ENCODE results near the gene TMEM229B.

The TMEM229B gene

GRCh38 chr14:67438969-67439368 lies 49.6 kb downstream of the TMEM229B start:
- DNase-seq (ENCODE audit: low spot score): no peak
- Histone ChIP-seq H3K4me3 (no peak overlapping the region), H3K27ac (no peak overlapping the region)
- no peak for TF ChIP-seq CTCF (IDR thresholded peaks at IDR 0.05)

DNA sequence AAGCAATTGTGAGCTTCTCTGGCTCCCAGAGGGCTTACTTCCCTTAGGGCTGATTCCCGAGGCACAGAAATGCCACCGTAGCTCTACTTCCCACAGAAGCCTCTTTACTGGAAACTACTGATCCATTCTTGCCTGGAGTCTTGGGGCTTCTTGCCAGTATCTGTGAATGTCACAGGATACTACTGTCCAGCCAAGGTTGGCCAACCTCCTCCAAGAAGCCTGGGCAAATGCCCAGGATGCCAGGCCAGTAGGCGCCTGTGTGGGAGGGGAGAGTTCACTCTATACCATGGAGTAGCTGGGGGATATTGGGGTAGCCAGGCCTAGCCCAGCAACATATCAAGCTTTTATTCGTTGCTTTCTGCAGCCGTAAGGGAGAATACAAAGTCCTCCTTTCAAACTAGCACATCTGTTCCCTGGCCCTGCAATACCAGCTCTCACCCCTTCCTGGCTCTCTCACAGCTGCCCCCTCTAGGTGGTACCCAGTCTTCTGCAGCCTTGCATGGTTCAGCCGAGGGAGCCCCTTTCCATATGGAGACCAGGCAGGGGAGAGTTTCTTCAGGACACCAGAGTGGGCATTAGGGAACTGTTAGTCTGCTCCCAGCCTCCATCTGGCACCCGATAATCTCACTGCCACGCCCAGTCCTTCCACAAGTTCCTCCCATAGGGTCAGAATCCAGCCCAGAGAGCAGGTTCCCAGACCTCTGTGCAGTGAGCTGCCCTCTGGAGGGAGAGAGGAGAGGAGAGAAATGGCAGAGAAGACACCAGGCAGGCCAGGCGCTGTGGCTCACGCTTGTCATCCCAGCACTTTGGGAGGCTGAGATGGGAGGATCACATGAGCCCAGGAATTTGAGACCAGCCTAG lies 52.3 kb downstream of the TMEM229B start:
- Histone ChIP-seq H3K27ac (no peak overlapping the region), H3K4me3 (no peak overlapping the region)
- DNase-seq (ENCODE audit: low spot score): no peak
- no peak for TF ChIP-seq CTCF (IDR thresholded peaks at IDR 0.05)

GRCh38 chr14:67435603-67436002 lies 52.9 kb downstream of the TMEM229B start:
- no peak overlapping the region for H3K27ac ChIP-seq
- no peak for TF ChIP-seq CTCF (IDR thresholded peaks at IDR 0.05)
- no peak overlapping the region for H3K4me3 ChIP-seq
- no peak for DNase-seq (ENCODE audit: low spot score)

GRCh38 chr14:67432050-67432564 lies 56.4 kb downstream of the TMEM229B start:
- no peak for TF ChIP-seq CTCF (IDR thresholded peaks at IDR 0.05)
- Histone ChIP-seq H3K27ac (no peak overlapping the region), H3K4me3 (no peak overlapping the region)
- DNase-seq (ENCODE audit: low spot score): no peak

DNA sequence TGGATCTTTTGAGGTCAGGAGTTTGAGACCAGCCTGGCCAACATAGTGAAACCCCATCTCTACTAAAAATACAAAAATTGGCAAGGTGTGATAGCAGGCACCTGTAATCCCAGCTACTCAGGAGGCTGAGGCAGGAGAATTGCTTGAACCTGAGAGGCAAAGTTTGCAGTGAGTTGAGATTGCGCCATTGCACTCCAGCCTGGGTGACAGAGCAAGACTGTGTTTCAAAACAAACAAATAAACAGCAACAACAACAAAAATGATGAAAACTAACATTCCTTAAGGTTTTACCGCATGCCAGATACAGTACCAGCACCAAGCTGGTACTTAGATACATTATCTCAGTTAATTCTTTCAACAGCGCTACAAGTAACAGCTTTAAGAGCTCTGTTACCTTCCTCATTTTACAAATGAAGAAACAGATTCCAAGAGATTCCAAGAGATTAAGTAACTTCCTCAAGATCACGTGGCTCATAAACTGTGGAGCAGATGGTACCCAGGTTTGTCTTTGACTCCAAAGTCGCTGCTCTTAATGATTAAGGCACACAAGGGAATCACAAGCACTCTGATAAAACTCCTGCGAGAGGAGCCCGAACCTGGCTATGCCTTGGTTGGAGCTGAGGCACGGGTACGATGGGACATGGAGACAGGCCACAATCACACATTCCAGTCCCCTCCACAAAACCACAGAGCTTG lies 58.9 kb downstream of the TMEM229B start:
- Histone ChIP-seq H3K4me3 (no peak overlapping the region), H3K27ac (no peak overlapping the region)
- TF ChIP-seq CTCF (IDR thresholded peaks at IDR 0.05): no peak
- DNase-seq (ENCODE audit: low spot score): no peak

DNA sequence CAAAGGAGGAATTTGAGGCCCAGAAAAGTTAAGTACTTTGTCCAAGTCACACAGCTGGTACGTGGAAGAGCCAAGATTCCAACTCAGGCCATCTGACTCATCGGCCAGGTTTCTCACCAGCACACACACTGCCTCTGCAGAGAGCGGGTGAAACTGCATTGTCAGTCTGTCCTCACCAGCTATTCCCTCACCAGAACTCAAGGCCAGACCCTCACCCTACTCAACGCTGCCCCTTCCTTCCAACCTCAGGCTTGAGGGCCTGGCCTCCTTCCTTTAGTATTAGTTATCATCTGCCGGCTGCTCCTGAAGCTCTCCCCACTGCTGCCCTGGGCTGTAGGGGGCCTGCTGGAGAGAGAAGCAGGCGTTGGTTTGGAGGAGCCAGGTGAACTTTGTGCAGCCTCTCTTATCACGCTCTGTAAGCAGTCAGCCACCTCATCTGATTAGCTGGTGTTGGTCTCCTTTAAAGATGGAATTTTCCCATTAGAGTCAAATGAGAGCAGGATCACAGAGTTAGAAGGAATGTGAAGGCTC lies 60.0 kb downstream of the TMEM229B start:
- DNase-seq (ENCODE audit: low spot score): no peak
- Histone ChIP-seq H3K4me3 (no peak overlapping the region), H3K27ac (no peak overlapping the region)
- TF ChIP-seq CTCF (IDR thresholded peaks at IDR 0.05): no peak
